Neuron (in vitro differentiated cells): ENCODE data around the gene FBH1.

ENCODE experiments used
- H2AFZ ChIP-seq: one replicate; pipeline ENCODE4 v1.6.1; 2013; ENCODE audit warnings: low read depth, mild to moderate bottlenecking, inconsistent platforms, low read length, moderate library complexity
- H3K27me3 ChIP-seq: one replicate; pipeline ENCODE4 v1.6.1; 2013; ENCODE audit warnings: low read length; ENCODE audit not compliant: insufficient read depth
- H3K36me3 ChIP-seq: one replicate; pipeline ENCODE4 v1.6.1; 2013; ENCODE audit warnings: low read length; ENCODE audit not compliant: insufficient read depth
- H3K4me1 ChIP-seq: one replicate; pipeline ENCODE4 v1.6.1; 2013; ENCODE audit warnings: low read length; ENCODE audit not compliant: insufficient read depth
- H3K4me3 ChIP-seq: 2 replicates; pipeline ENCODE4 v1.5.1; 2013; ENCODE audit warnings: mild to moderate bottlenecking, low read length, moderate library complexity
- H3K9me3 ChIP-seq: one replicate; pipeline ENCODE4 v1.6.1; 2013; ENCODE audit warnings: low read length

FBH1 gene

DNA sequence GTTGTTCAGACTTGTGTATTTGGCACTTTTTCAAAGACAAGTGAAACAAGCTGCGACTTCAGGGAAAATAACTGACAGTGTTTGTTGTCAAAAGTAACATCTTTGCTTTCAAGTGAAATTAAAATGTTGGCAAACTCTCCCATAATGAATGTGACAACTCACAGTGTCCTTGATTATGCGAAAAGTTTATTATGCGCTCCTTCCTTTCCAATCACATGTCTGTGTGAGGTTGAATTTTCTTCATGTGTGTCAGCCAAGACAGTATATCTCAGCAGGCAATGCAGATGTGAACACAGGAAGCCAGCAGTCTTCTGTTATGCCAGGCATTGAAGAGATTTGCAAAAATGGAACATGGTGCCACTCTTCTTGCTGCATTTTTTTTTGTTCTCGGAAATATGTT is 28.7 kb downstream of the FBH1 start:
- no peak overlapping the region for H3K4me3 ChIP-seq

DNA sequence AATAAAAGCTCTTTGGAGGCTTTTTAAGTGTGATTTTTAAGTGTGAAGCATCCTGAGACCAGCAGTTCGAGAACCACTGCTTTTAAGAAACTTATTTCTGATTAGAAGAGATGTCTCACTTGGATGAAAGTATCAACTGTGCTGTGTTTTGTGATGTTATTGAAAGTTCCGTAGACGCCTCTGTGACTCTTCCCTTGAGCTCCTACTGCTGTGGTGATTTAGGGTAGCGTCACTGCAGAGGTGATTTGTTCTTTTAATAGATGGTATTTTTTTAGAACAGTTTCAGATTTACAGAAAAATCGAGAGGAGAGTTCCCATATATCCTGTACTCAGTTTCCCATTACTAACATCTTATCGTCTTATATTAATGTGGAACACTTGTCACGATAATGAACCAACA is 29.5 kb downstream of the FBH1 start:
- Histone ChIP-seq H3K27me3 (no peaks in the 10 kb centered on the region), H2AFZ (no peak overlapping the region), H3K4me3 (no peak overlapping the region), H3K9me3 (no peaks in the 10 kb centered on the region), H3K36me3 (peaks cover 91% of the 10 kb centered on the region), H3K4me1 (no peaks in the 10 kb centered on the region)

More for the DNA sequence above, 28.7 kb downstream of the FBH1 start:
- Histone ChIP-seq H2AFZ (no peak overlapping the region), H3K27me3 (no peaks in the 10 kb centered on the region), H3K9me3 (no peaks in the 10 kb centered on the region), H3K4me1 (no peaks in the 10 kb centered on the region), H3K36me3 (peaks cover 92% of the 10 kb centered on the region)

DNA sequence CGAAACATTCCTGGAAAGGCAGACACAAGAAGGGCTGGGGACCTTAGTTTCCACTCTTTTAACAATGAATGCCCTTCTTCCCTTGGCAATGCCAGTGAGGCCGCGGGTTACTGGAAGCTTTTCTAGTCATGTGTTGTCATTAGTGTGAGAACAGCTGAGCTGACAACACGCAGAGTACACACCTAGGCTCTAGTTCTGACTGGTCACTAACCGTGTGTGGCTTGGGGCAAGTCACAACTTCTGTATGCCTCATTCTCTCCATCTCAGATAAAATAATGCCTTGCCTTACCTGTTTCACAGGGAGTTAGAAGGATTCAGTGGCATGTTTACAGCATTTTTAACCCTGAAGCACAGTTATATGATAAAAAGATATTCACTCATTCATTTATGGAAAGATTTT is 31.7 kb downstream of the FBH1 start:
- H3K9me3 ChIP-seq: no peaks in the 10 kb centered on the region
- H3K27me3 ChIP-seq: no peaks in the 10 kb centered on the region
- no peak overlapping the region for H3K4me3 ChIP-seq
- no peak overlapping the region for H2AFZ ChIP-seq
- H3K36me3 ChIP-seq: peaks cover 89% of the 10 kb centered on the region
- no peaks in the 10 kb centered on the region for H3K4me1 ChIP-seq

DNA sequence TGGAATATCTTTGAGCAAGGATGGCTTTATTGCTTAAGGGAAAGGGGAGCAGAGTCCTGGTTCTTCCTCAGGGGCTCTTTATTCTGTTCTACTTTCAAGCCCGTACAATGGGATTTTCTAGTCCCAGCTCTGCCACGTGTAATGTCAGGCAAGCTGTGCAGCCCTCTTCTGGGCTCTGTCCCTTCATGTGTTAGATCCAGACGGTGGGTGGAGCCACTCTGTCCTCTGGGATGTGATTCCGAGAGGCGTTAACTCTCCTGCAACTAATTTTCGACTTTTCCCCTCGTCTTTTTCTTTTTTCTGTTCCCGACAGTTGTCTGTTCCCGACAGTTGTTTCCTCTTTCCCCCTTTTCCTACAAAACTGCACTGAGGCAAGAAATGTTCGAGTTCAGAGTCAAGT is 34.8 kb downstream of the FBH1 start:
- Histone ChIP-seq H3K27me3 (no peaks in the 10 kb centered on the region), H3K4me1 (no peaks in the 10 kb centered on the region), H3K9me3 (no peaks in the 10 kb centered on the region), H3K36me3 (peaks cover 90% of the 10 kb centered on the region), H3K4me3 (no peak overlapping the region), H2AFZ (no peak overlapping the region)

DNA sequence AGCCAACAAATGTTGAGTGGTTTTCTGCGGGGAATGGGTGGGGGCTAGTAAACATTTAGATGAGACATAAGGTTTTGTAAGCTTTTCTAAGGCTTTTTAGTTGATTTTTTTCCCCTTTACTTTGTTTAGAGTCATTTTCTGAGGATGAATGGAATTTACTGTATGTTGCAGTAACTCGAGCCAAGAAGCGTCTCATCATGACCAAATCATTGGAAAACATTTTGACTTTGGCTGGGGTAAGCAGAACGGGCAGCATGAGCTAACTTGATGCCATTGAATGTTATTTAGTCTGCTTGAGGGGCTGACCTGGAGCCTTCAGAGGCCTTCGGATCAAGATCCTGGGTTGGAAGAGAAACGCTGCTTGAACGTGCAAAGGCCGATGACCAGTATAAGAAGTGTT is 37.3 kb downstream of the FBH1 start:
- Histone ChIP-seq H3K36me3 (peaks cover 83% of the 10 kb centered on the region), H3K4me3 (no peak overlapping the region), H3K9me3 (no peaks in the 10 kb centered on the region), H3K4me1 (no peaks in the 10 kb centered on the region), H3K27me3 (no peaks in the 10 kb centered on the region), H2AFZ (no peak overlapping the region)

DNA sequence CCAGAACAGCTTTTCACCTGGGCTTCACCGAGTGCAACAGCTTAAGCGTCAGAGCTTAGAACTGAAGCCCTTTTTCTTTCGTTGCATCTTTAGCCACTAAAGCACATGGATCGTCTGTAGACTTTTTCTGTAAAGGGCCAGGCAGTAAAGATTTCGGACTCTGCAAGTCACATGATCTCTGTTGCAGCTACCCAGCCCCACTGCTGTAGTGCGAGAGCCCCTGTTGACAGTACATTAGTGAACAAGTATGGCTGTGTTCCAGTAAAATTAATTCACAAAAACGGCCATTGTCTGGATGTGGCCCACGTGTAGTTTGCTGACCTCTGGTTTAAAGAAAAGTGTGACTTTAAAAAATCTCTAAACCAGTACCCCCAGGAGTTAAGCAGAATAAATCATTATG is 39.4 kb downstream of the FBH1 start:
- Histone ChIP-seq H3K4me3 (no peak overlapping the region), H2AFZ (no peak overlapping the region), H3K36me3 (peaks cover 71% of the 10 kb centered on the region), H3K4me1 (no peaks in the 10 kb centered on the region), H3K9me3 (no peaks in the 10 kb centered on the region), H3K27me3 (no peaks in the 10 kb centered on the region)

DNA sequence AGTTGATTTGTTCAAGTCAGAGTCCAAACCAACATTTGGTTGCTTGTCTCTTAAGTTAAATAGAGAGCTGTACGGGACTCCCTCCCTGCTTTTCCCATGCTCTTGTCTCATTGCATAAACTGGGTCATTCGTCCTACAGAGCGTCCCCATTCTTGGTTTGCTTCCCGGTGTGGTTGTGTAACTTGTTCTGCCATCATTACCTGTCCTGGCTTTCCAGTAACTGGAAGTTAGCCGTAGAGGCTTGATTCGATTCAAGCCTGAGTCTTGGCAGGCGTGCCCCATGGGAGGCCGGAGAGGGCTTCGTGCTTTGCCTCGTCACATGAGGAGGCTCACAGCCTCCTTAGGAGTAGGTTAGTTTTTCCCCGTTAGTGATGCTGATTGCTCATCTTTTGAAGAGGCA is 40.2 kb downstream of the FBH1 start:
- Histone ChIP-seq H3K27me3 (no peaks in the 10 kb centered on the region), H3K9me3 (no peaks in the 10 kb centered on the region), H2AFZ (no peak overlapping the region), H3K4me3 (no peak overlapping the region), H3K4me1 (no peaks in the 10 kb centered on the region), H3K36me3 (peaks cover 66% of the 10 kb centered on the region)

DNA sequence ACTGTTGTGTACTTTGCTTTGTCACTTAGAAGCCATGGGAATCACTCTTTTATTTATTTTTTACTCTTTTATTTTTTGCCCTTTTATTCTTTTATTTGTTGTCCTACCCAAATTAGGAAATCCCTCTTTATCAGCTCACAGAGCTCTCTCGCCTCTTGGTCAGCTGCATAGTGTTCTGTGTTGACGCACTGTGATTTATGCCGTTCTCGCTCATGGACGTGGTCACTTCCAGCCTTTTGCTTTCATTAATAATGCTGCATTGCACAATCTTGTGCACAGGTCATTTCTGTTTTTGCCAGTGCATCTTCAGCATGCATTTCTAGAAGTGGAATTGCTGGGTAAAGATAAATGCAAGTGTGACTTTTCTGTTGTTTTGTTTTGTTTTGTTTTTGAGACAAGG is 42.3 kb downstream of the FBH1 start:
- H3K27me3 ChIP-seq: no peaks in the 10 kb centered on the region
- H3K4me3 ChIP-seq: no peak overlapping the region
- no peaks in the 10 kb centered on the region for H3K4me1 ChIP-seq
- H3K36me3 ChIP-seq: peaks cover 63% of the 10 kb centered on the region
- H2AFZ ChIP-seq: no peak overlapping the region
- H3K9me3 ChIP-seq: no peaks in the 10 kb centered on the region

DNA sequence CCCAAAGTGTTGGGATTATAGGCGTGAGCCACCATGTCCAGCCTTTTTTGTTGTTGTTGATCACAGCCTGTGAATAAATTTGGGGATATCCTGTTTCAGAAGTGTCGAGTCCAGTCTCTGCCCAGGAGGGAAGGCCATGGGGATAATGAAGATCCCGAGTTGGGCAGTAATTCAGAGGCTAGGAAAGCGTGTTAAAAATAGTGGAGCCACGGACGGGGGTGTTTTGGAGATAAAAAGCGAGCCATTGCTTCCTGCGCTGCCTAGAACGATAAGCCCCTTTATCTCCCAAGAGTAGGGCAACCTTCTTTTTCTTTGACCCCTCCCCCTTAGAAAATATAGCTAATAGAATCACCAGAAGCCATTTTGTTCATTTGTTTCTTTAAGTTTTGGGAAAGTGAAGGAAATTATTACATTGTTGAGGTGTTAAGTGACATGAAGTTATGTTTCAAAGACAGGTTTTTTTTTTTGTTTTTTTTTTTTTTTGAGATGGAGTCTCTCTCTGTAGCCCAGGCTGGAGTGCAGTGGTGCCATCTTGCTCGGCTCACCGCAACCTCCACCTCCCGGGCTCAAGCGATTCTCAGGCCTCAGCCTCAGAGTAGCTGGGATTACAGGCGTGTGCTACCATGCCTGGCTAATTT is 44.0 kb downstream of the FBH1 start:
- no peak overlapping the region for H3K4me3 ChIP-seq
- peaks cover 65% of the 10 kb centered on the region for H3K36me3 ChIP-seq
- no peaks in the 10 kb centered on the region for H3K27me3 ChIP-seq
- H2AFZ ChIP-seq: no peak overlapping the region
- no peaks in the 10 kb centered on the region for H3K4me1 ChIP-seq
- no peaks in the 10 kb centered on the region for H3K9me3 ChIP-seq

DNA sequence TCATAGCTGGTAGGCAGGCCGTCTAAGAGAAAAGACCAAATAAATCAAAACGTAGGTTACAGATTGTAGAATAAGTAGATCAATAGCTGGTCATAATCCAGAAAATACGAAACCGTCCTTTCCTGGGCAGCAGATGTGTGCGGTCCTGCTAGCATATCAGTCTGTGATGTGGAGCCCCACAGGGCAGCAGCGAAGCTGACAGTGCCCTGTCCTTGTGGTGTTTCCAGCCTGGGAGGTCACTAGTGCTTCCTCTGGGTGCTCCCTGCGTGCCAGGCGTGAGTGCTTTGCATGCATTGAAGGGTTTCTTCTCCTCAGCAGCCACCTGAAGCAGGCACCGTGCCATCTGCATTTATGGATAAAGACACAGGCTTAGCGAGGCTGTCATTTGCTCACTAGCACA is 45.6 kb downstream of the FBH1 start:
- H3K4me1 ChIP-seq: no peaks in the 10 kb centered on the region
- H2AFZ ChIP-seq: no peak overlapping the region
- H3K36me3 ChIP-seq: peaks cover 51% of the 10 kb centered on the region
- H3K9me3 ChIP-seq: no peaks in the 10 kb centered on the region
- no peaks in the 10 kb centered on the region for H3K27me3 ChIP-seq
- no peak overlapping the region for H3K4me3 ChIP-seq

DNA sequence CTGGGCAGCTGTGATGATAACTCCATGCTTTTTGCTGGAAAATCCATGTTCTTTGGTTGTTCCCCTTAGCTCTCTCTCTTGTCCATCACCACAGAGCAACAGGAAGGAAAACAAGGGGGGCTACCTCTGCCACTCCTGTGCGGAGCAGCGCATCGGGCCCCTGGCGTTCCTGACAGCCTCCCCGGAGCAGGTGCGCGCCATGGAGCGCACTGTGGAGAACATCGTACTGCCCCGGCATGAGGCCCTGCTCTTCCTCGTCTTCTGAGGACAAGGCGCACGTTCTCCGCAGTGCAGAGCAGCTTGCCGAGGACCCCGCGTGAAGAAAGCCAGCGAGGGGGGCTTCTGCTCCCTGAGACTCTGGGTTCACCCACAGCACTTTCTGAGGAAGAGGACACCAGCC is 47.0 kb downstream of the FBH1 start:
- no peaks in the 10 kb centered on the region for H3K27me3 ChIP-seq

DNA sequence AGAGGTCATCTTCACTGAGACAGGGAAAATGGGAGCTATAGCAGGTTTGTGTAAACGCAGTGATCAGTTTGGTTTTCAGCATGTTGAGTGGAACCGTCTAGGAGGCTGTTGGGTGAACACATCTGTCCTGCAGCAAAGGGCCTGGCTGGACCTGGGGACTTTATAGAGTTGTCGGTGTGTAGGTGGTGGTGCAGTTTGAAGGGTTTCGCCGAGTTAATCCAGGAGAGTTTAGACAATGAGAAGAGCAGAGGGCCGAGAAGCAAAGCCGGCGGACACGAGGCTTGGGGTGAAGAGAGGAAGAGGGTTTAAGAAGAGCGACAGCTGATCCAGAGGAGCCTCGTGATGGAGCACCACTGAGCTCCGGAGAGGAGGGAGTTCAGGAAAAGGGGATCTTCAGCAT is 48.2 kb downstream of the FBH1 start:
- Histone ChIP-seq H3K27me3 (no peaks in the 10 kb centered on the region), H3K4me3 (no peak overlapping the region), H3K4me1 (no peaks in the 10 kb centered on the region), H3K36me3 (peaks cover 38% of the 10 kb centered on the region), H3K9me3 (no peaks in the 10 kb centered on the region), H2AFZ (no peak overlapping the region)

More for the DNA sequence above, 47.0 kb downstream of the FBH1 start:
- no peaks in the 10 kb centered on the region for H3K4me1 ChIP-seq
- no peak overlapping the region for H3K4me3 ChIP-seq
- H3K9me3 ChIP-seq: no peaks in the 10 kb centered on the region
- H2AFZ ChIP-seq: no peak overlapping the region
- peaks cover 44% of the 10 kb centered on the region for H3K36me3 ChIP-seq

DNA sequence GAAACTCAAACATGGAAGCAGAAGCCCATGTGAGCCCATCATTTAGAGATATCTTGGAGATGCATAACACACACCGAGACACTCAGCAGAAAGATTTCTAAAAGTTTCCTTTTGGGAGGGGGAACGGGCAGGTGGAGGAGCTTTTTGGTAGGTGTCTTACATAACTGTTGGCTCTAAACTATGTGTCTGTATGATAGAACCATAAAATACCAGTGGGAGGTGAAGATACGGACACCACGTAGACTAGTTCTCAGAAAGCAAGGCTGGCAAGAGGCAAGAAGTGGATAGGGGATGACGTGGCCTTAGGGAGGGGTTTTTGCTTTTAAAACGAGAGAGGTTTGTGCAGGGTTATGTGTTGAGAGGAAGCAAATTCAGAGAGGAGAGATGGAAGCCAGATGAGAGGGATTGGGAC is 50.8 kb downstream of the FBH1 start:
- no peaks in the 10 kb centered on the region for H3K9me3 ChIP-seq
- no peaks in the 10 kb centered on the region for H3K4me1 ChIP-seq
- no peak overlapping the region for H3K4me3 ChIP-seq
- H3K27me3 ChIP-seq: no peaks in the 10 kb centered on the region
- H2AFZ ChIP-seq: no peak overlapping the region
- H3K36me3 ChIP-seq: peaks cover 30% of the 10 kb centered on the region

DNA sequence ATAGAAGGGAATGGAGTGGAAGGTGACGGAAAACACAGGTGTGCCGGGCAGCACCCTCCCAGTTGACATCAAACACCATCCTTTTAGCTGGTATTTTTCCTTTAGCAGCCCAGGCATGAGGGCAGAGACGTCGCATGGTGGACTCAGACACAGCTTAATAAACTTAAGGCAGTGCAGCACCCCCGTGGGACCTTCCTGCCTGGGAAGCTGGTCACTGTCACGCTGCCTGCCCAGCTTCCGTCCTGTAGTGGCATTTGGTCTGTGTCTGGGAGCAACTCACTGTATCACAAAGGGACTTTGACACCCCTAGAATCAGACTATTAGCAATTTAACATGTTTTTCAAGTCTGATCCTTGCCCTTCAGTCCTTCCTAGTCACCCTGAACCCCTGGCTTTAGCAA is 51.5 kb downstream of the FBH1 start:
- Histone ChIP-seq H3K9me3 (no peaks in the 10 kb centered on the region), H3K4me3 (no peak overlapping the region), H3K4me1 (no peaks in the 10 kb centered on the region), H3K36me3 (peaks cover 22% of the 10 kb centered on the region), H2AFZ (no peak overlapping the region), H3K27me3 (no peaks in the 10 kb centered on the region)
